ENCODE data around the gene PAPPA. TPM values are rescaled to one million over a fixed set of nuclear protein-coding genes. Genes with fewer than 3 reads are reported as not detected.

Gene PAPPA
- total RNA-seq, 1 donor from 2014 or later: 2.9 TPM

GRCh38 chr9:116147821-116148220 lies 5.8 kb upstream of the PAPPA start:
- no peak for DNase-seq (ENCODE audit: low spot score in 2 of 2, unreplicated experiment in 2 of 2)
- no peak for TF ChIP-seq CTCF (IDR thresholded peaks at IDR 0.05; ENCODE audit: unreplicated experiment)
- peaks cover 10% of the 10 kb centered on the region for H3K4me1 Mint-ChIP-seq
- H3K36me3 Mint-ChIP-seq: no peaks in the 10 kb centered on the region
- H3K9me3 Mint-ChIP-seq: no peaks in the 10 kb centered on the region
- no peak overlapping the region for H3K4me3 Mint-ChIP-seq
- H3K27ac Mint-ChIP-seq: no peak overlapping the region
- peaks cover 7% of the 10 kb centered on the region for H3K27me3 Mint-ChIP-seq (ENCODE audit: low read depth)

GRCh38 chr9:116149844-116150243 lies 3.7 kb upstream of the PAPPA start:
- Mint-ChIP-seq H3K27me3 (ENCODE audit: low read depth) (peaks cover 18% of the 10 kb centered on the region), H3K9me3 (no peaks in the 10 kb centered on the region), H3K4me3 (no peak overlapping the region), H3K27ac (no peak overlapping the region), H3K36me3 (no peaks in the 10 kb centered on the region), H3K4me1 (peaks cover 23% of the 10 kb centered on the region)
- TF ChIP-seq CTCF (IDR thresholded peaks at IDR 0.05; ENCODE audit: unreplicated experiment): peak; percentile 68
- no peak for DNase-seq (ENCODE audit: low spot score in 2 of 2, unreplicated experiment in 2 of 2)

GRCh38 chr9:116151199-116151598 lies 2.4 kb upstream of the PAPPA start:
- DNase-seq (ENCODE audit: low spot score in 2 of 2, unreplicated experiment in 2 of 2): no peak
- Mint-ChIP-seq H3K9me3 (no peaks in the 10 kb centered on the region), H3K27ac (no peak overlapping the region), H3K4me3 (no peak overlapping the region), H3K4me1 (peaks cover 35% of the 10 kb centered on the region), H3K27me3 (ENCODE audit: low read depth) (peaks cover 30% of the 10 kb centered on the region), H3K36me3 (no peaks in the 10 kb centered on the region)
- no peak for TF ChIP-seq CTCF (IDR thresholded peaks at IDR 0.05; ENCODE audit: unreplicated experiment)

- Mint-ChIP-seq H3K4me1 (peaks cover 42% of the 10 kb centered on the region), H3K27me3 (ENCODE audit: low read depth) (peaks cover 36% of the 10 kb centered on the region), H3K9me3 (no peaks in the 10 kb centered on the region), H3K4me3 (no peak overlapping the region), H3K36me3 (no peaks in the 10 kb centered on the region), H3K27ac (peak overlapping the region; percentile 69)
- DNase-seq (ENCODE audit: low spot score in 2 of 2, unreplicated experiment in 2 of 2): no peak
- no peak for TF ChIP-seq CTCF (IDR thresholded peaks at IDR 0.05; ENCODE audit: unreplicated experiment)
These were observed 1.6 kb upstream of the PAPPA start for GRCh38 chr9:116151966-116152381.

- no peaks in the 10 kb centered on the region for H3K36me3 Mint-ChIP-seq
- peaks cover 39% of the 10 kb centered on the region for H3K27me3 Mint-ChIP-seq (ENCODE audit: low read depth)
These were observed 1.2 kb upstream of the PAPPA start for GRCh38 chr9:116152390-116152789.

More at GRCh38 chr9:116152390-116152789, 1.2 kb upstream of the PAPPA start:
- no peak for DNase-seq (ENCODE audit: low spot score in 2 of 2, unreplicated experiment in 2 of 2)
- TF ChIP-seq CTCF (IDR thresholded peaks at IDR 0.05; ENCODE audit: unreplicated experiment): peak; percentile 26
- Mint-ChIP-seq H3K27ac (peak overlapping the region; percentile 69), H3K9me3 (no peaks in the 10 kb centered on the region), H3K4me3 (no peak overlapping the region), H3K4me1 (peaks cover 44% of the 10 kb centered on the region)

Data from mesothelial cell of epicardium (in vitro differentiated cells).